Transverse colon (tissue), 4 donors: ENCODE measurements around the gene FOXP1. TPM values are rescaled to one million over a fixed set of nuclear protein-coding genes. Genes with fewer than 3 reads are reported as not detected.

Experiments used
- DNase-seq: peaks from one replicate; pipeline ENCODE4 v3.0.0-alpha.2; 2019
- H3K27ac ChIP-seq, 4 donors: fragments of 200-600 bp; sonication (generic); 2 replicates each; pipeline ENCODE4 v1.5.1; 2016 to 2018; ENCODE audit warnings: inconsistent platforms in 4 of 4
- H3K27me3 ChIP-seq: fragments of 200-600 bp; sonication (generic); 2 replicates; pipeline ENCODE4 v1.5.1; 2017; ENCODE audit warnings: inconsistent platforms
- H3K36me3 ChIP-seq, 4 donors: fragments of 200-600 bp; sonication (generic); 2 replicates each; pipeline ENCODE4 v1.5.1; 2017 to 2019; ENCODE audit warnings: inconsistent platforms in 4 of 4
- H3K4me1 ChIP-seq, 4 donors: fragments of 200-600 bp; sonication (generic); 2 replicates each; pipeline ENCODE4 v1.5.1; 2017 to 2020; ENCODE audit warnings: inconsistent platforms in 4 of 4
- H3K4me3 ChIP-seq, 4 donors: fragments of 200-600 bp; sonication (generic); 1 replicate in 1 of 4; 2 replicates in 3 of 4; pipeline versions ENCODE4 v1.5.1 to v1.6.1; 2017 to 2019; ENCODE audit warnings: inconsistent platforms in 4 of 4
- H3K9me3 ChIP-seq, 2 donors: fragments of 200-600 bp; sonication (generic); 2 replicates each; pipeline ENCODE4 v1.5.1; 2017 to 2019; ENCODE audit warnings: inconsistent platforms in 2 of 2
- CTCF ChIP-seq, 5 experiments: fragments of 200-600 bp in 3 of 5; fragments of 450-650 bp in 2 of 5; sonication (generic) in 3 of 5; IDR thresholded peaks; 1 replicate in 2 of 5; 2 replicates in 3 of 5; pipeline ENCODE4 v1.5.1; 2016 to 2017; ENCODE audit warnings: antibody characterized with exemption in 5 of 5, inconsistent platforms in 3 of 5, mild to moderate bottlenecking in 2 of 5, moderate library complexity in 1 of 5
- EP300 ChIP-seq: sonication (generic); formaldehyde crosslinking; IDR thresholded peaks from one replicate; pipeline ENCODE4 v1.6.1; 2017; ENCODE audit warnings: antibody characterized with exemption, low read depth
- POLR2A ChIP-seq: fragments of 450-650 bp; IDR thresholded peaks from one replicate; pipeline ENCODE4 v1.6.1; 2016; ENCODE audit warnings: antibody characterized with exemption, mild to moderate bottlenecking, moderate library complexity
- POLR2AphosphoS5 ChIP-seq, 3 donors: sonication (generic); formaldehyde crosslinking; IDR thresholded peaks; one replicate each; pipeline ENCODE4 v1.6.1; 2016; ENCODE audit warnings: antibody characterized with exemption in 3 of 3
- WGBS, 2 donors: methylation state at CpG; one replicate each; pipeline ENCODE4 v1.1.5; 2018; ENCODE audit warnings: low coverage in 1 of 2; 5-methylcytosine and 5-hydroxymethylcytosine counted together
- in situ Hi-C, 4 donors: fragments of 200-750 bp; cut with MboI; loops; one replicate each; pipeline versions ENCODE4 v1.15.0 to v1.15.1; 2017; ENCODE audit warnings: low sequenced_read_pairs in 3 of 4, low pct_ligation_motif_present in 1 of 4, low pct_unique_long_range_greater_than_20kb in 1 of 4
- intact Hi-C: fragments of 100-400 bp; cut with DNase I; formaldehyde crosslinking; loops from one replicate; pipeline ENCODE4 v1.15.1; 2023; ENCODE audit warnings: low total_unique reads
- total RNA-seq, 4 donors: library from RNA; depleted of rRNA; stranded (reverse); fragments of >200 nt; gene quantifications; one replicate each; pipeline ENCODE4 v1.1.0, GENCODE V29; 2016

FOXP1 gene
- total RNA-seq, 4 donors from 2014 or later = 102 to 260 (median 150) TPM

- TF ChIP-seq EP300 = no peak
- TF ChIP-seq POLR2AphosphoS5 (IDR thresholded peaks at IDR 0.05) = no peak
- TF ChIP-seq CTCF (IDR thresholded peaks at IDR 0.05) = no peak
- TF ChIP-seq POLR2A = no peak
- DNase-seq = no peak
- in situ Hi-C loops (no loop called here), intact Hi-C loops (no loop called here)
- Histone ChIP-seq H3K27me3 (no peaks in the 10 kb centered on the region), H3K9me3 (no peaks in the 10 kb centered on the region), H3K4me1 (no peaks in the 10 kb centered on the region), H3K27ac (no peak overlapping the region), H3K36me3 (no peaks in the 10 kb centered on the region), H3K4me3 (no peak overlapping the region)
- 69 to 75% methylated on average over 5 of the region's 5 CpGs for WGBS, 2 donors
These were observed 228.5 kb downstream of the FOXP1 start for GRCh38 chr3:71355037-71355436.

GRCh38 chr3:71351403-71352149, 232.0 kb downstream of the FOXP1 start:
- TF ChIP-seq POLR2A = no peak
- no peak for TF ChIP-seq EP300
- no peaks in the 10 kb centered on the region for H3K27me3 ChIP-seq
- 96 to 97% methylated on average over 4 of the region's 4 CpGs for WGBS, 2 donors
- H3K4me3 ChIP-seq = no peak overlapping the region
- H3K27ac ChIP-seq = no peak overlapping the region
- no peaks in the 10 kb centered on the region for H3K36me3 ChIP-seq
- no peaks in the 10 kb centered on the region for H3K9me3 ChIP-seq
- intact Hi-C loops = no loop called here
- H3K4me1 ChIP-seq = peaks cover 0 to 3% (median 0%) of the 10 kb centered on the region in 4 donors
- in situ Hi-C loops = no loop called here
- DNase-seq = no peak

GRCh38 chr3:71350998-71351397, 232.5 kb downstream of the FOXP1 start:
- Histone ChIP-seq H3K9me3 (no peaks in the 10 kb centered on the region), H3K4me3 (no peak overlapping the region), H3K27ac (no peak overlapping the region), H3K36me3 (no peaks in the 10 kb centered on the region), H3K27me3 (no peaks in the 10 kb centered on the region), H3K4me1 (peaks cover 0 to 3% (median 0%) of the 10 kb centered on the region in 4 donors)
- 86 to 100% methylated on average over 1 to 4 of the region's 4 CpGs for WGBS, 2 donors
- DNase-seq = no peak
- TF ChIP-seq POLR2AphosphoS5 (IDR thresholded peaks at IDR 0.05) (no peak), POLR2A (no peak), EP300 (no peak), CTCF (IDR thresholded peaks at IDR 0.05) (no peak)
- intact Hi-C loops (no loop called here), in situ Hi-C loops (no loop called here)

- Histone ChIP-seq H3K4me3 (no peak overlapping the region), H3K36me3 (no peaks in the 10 kb centered on the region), H3K27ac (no peak overlapping the region), H3K4me1 (peaks cover 0 to 3% (median 0%) of the 10 kb centered on the region in 4 donors), H3K9me3 (no peaks in the 10 kb centered on the region), H3K27me3 (no peaks in the 10 kb centered on the region)
- TF ChIP-seq POLR2A (no peak), CTCF (IDR thresholded peaks at IDR 0.05) (no peak), POLR2AphosphoS5 (IDR thresholded peaks at IDR 0.05) (no peak), EP300 (no peak)
- DNase-seq = no peak
- 82 to 98% methylated on average over 2 of the region's 2 CpGs for WGBS, 2 donors
- intact Hi-C loops (no loop called here), in situ Hi-C loops (no loop called here)
These were observed 234.7 kb downstream of the FOXP1 start for GRCh38 chr3:71348831-71349230.
